SKM-1 treated with dmso at 0.1 percent for 144 hours (cell line): ENCODE data around the gene NTSR1.

Source experiments
- DNase-seq: peaks from one replicate; lab custom pipeline; 2025; ENCODE audit not compliant: unreplicated experiment; lab: John Stamatoyannopoulos, UW

The NTSR1 gene

DNA sequence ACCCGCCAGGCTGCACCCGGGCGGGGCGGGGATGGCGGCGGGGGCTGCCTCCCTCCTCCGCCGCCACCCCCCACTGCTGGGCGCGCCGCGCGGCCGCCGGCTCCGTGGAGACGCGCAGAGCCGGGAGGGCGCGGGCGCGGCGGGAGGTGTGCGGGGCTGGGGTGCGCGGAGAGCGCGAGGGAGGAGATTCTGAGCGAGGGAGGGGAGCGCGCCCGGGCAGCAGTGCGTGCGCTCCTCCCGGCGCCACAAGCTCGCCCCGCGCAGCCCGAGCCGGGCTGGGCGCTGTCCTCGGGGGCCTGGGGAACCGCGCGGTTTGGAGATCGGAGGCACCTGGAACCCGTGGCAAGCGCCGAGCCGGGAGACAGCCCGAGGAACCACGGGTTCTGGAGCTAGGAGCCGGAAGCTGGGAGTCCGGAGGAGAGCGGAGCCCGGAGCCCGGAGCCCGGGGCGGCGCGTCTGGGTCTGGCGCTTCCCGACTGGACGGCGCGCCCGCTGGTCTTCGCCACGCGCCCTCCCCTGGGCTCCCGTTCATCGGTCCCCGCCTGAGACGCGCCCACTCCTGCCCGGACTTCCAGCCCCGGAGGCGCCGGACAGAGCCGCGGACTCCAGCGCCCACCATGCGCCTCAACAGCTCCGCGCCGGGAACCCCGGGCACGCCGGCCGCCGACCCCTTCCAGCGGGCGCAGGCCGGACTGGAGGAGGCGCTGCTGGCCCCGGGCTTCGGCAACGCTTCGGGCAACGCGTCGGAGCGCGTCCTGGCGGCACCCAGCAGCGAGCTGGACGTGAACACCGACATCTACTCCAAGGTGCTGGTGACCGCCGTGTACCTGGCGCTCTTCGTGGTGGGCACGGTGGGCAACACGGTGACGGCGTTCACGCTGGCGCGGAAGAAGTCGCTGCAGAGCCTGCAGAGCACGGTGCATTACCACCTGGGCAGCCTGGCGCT, at the start of gene NTSR1:
TSS of gene NTSR1 (plus strand) at position 246 of the 946 bp plus-strand sequence. CDS start at position 618, 372 bp downstream.
- DNase-seq: no peak

DNA sequence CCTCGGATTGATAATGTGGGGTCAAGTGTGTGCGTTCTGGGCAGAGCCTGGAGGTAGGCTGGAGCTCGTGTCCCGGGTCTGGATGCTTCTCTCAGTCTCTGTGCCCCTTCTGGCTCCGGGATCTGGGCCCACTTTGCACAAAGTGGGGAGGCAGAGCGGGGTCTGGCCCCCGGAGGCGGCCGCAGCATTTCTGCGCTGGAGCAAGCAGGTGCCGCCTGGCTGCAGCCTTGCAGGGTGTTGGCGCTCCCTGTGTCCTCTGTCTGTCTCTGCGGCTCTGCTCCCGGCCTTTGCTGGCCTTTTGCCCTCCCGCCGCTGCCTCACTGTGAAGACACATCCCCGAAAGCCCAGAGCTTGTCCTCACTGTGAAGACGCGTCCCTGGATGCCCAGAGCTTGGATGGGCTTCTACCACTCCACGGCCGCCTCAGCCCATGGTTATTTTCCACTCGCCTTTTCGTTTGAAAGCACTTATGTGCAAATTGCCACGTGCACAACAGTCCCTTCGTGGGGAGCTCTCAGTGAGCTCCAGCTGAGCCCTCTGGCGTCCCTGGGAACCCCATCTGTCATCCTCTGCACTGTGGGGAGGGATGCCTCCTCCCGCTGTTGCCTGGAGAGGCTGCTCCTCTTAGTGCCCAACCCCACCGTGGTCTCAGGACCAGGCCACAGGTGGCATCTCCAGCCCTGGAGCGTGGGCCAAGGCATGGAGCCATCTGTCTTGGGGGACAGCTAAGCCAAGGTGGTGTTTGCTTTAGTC, 49.0 kb upstream of the NTSR1 start:
- no peak for DNase-seq

DNA sequence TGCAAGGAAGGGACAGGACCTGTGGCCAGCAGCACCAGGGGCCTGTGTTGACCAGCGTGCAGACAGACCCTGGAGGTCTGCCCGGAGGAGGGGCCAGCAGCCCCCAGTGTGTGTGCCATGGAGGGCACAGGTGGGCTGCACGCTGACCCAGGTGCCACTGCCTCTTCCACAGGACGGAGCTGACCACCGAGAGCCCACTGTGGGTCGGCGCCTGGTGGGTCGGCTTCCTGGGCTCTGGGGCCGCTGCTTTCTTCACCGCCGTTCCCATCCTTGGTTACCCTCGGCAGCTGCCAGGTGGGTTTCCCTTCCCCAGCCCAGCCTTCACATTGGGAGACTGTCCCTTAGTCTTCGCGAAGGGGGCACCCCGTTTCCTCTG, 48.4 kb upstream of the NTSR1 start:
- no peak for DNase-seq

DNA sequence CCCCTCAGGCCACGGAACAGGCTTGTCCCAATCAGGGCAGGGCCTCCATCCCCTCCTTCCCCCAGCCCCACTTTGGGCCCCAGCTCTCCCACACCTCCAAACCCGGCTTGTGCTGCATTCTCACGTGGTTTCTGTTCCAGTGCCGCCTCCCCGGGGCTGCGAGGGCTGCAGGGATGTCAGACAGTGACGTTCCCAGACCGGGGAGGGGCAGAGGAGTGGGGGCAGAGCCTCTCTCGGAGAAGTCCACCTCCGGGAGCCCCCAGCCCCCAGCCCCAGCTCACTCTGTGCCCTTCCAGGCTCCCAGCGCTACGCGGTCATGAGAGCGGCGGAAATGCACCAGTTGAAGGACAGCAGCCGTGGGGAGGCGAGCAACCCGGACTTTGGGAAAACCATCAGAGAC, 47.9 kb upstream of the NTSR1 start:
- DNase-seq: no peak

DNA sequence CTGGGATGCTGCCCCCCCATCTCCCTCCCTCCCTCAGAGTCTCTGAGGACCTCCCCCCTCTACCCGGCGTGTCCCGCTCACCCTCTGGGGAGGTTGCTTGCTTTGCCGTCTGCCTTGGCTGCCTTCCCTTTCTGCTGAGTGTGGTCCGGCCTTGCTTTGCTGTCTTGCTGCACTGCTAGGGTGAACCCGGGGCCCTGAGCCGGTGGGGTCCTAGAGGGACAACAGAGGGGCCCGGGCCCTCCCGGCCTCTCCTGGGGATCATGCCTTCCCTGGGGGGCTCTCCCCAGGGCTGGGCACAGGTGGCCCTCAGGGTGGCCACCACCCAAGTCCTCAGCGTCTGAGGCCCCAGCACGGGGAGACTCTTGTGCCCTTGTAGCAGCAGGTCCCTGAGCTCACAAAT, 47.0 kb upstream of the NTSR1 start:
- DNase-seq: no peak

DNA sequence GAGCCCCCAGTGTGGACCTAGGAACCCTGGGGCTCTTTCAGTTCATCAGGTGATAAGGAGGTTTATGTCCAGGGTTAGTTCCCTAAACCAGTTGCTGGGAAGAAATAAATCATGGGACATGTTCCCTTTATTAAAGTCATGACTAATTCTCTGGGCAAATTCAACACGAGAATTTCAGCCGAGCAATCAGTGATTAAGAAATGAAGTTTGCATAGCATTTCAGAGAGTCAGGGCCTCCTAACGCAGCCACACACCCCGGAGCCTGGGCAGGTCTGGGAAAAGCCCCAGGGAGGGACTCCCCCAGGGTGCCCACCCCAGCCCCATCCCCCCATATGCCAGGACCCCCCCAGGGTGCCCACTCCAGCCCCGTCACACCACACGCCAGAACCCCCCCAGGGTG, 46.2 kb upstream of the NTSR1 start:
- no peak for DNase-seq

DNA sequence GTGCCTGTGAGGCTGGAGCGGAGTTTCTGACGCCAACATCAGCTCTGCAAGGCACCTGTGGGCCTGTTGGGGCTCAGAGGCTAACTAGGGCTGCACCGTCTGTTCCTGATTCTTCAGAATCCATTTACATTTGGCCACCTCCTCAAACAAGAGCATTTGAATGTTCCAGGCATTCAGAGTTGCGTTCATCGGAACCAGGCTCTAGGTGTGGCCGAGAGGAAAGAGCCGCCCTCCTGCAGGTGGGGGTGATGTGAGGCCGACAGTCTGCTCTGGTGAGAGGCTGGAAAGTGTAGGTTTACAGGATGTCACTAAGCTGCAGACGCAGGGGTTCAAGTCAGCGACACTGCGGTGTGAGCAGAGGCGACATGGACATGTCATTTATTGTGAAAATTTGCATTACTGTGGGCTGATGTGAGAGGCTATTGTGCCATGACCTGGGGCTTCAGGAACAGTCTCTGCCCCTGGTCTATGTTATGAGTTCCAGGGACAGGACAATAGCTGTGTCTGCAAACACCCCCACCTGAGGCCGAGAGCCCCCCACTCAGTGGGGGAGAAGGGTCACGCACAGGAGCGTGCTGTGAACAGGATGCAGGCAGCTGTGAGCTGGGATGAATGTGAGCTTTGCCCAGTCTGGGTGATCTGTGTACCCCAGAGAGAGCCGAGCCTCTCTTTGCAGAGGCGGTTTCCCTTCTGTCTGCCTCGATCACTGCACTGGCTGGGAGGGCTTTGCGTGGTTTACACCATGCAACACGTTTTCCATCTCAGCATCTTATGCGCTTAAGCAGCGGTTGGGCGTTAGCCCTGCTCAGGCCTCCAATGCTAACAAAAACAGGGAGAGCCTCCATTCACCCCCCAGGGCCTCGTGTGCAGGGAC, 45.3 kb upstream of the NTSR1 start:
- DNase-seq: no peak

DNA sequence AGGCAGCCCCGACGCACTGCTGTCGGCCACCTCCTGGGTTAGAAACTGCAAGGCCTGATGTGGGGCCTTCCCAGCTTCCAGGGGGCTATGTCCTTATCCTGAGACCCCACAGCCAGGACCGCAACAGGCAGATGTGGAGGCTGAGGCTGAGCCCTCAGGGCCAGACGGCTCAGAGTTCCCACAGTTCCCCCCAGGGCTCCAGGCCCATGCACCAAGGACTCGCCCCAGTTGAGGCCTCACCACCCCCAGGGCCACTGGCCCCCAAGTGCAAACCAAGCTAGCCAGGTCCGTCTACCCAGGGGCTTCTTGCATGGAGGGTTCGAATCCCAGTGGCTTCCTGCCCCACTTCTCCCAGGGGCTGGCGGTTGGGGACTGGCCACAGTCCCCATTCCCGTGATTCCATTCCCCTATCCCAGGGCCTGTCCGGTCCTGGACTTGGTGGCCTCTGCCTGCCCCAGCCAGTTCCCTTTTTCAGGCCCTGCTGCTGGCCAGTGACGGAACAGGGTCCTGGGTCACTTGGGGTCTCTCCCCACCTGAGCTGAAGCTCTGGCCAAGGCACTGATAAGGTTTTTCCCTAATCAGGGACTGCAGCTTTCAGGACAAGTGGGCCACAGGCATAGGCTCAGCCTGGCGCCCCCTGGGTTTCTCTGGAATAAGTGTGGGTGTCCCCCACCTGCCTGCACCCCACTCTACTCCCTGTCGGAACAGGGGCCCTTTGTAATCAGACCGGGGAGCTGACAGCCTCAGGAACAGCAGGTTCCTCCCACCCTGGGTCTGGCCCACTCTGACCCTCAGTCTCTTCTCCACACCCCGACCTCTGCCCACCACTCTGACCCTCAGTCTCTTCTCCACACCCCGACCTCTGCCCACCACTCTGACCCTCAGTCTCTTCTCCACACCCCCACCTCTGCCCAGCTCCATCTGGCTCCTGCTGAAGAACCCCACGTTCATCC, 44.3 kb upstream of the NTSR1 start:
- no peak for DNase-seq

DNA sequence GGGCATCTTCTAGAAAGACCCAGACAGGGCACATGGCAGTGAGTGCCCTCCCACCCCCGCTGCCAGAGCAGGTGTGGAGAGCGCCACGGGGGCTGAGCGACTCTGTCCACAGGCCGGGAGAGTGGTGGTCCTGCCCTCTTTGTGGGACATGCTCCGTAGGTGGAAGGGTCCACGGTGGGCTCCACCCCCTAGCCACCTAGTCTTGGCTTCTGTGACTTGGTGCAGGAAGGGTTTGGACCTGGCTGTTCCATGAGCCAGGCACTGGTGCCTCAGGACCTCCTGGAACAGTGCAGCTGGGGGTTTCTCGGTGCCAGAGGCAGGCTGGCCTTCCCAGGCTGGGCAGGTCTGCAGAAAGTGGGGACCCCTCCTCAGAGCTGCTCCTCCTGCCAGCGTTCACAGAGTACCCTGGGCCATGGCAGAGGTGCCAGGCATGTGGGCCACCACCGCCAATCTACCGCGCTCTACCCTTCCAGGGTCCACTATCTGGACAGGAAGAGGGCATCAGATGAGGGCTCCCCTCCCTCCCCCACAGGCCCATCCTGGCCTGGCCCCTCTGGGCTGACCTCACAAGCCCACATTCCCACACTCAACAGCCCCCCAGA, 43.4 kb upstream of the NTSR1 start:
- DNase-seq: no peak

DNA sequence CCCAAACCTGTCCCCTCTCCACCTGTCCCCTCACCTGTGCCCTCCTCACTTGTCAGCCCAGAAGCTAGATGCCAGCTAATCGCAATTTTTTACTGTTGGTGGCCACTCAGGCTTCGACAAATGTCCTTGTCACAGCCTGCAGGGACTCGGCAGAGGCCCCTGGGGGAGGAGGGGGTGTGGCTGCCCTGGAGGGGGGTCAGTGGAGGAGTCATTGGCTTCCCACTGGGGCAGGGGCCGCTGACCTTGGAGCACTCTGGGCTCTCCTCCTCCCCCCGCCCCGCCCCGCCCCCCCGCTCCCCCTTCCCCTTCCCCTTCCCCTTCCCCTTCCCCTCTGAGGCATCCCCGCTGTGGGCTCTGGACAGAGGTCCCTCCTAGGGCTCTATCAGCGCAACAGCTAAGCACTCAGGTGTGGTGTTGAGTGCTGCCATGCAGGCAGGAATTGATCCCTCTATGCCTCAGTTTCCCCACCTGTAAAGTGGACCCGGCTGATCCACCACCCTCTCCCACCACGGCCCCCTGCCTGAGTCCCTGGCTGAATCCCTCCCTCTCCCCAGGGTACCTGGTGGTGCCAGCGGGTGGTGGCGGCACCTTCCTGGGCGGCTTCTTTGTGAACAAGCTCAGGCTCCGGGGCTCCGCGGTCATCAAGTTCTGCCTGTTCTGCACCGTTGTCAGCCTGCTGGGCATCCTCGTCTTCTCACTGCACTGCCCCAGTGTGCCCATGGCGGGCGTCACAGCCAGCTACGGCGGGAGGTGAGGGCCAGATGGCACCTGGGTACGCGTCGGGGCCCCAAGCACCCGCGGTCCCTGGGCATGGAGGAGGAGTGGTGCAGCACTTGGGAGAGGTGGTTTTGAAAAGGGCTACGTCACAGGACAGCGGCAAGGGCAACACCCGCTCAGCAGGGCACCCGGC, 42.6 kb upstream of the NTSR1 start:
- no peak for DNase-seq

DNA sequence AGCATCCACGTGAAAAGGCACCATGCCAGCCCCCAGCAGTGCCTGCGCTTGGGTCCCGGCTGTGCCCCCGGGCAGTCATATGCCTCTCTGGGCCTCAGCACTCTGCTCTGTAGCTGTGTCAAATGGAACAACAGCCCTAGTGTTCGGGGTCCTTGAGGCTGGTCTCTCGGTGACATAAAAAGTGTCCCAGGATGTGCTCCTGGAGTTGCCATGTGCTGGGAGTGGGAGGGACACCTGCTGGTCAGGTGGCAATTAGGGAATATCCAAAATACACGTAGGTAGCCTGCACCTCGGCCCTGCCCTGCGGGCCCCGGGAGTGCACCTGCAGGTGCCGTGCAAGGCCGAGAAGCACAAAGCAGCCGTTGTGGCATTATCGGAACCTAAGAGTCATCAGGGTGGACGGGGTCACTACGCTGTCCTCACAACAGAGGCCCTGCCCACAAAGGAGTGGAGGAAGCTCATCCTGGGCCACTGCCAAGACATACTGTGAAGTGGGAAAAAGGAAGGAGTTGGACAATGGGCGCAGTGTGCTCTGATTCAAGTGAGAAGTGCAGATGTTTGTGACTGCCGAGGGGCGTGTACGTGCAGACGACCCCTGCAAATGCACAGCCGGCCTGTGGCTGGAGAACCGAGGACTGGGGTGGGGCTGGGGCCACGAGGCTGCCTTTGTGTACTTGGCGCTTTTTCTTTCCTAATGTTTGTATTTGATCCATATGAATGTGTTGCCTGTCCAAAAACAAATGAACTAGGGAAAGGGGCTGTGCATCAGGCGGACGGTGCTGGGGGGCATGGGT, 41.7 kb upstream of the NTSR1 start:
- no peak for DNase-seq

DNA sequence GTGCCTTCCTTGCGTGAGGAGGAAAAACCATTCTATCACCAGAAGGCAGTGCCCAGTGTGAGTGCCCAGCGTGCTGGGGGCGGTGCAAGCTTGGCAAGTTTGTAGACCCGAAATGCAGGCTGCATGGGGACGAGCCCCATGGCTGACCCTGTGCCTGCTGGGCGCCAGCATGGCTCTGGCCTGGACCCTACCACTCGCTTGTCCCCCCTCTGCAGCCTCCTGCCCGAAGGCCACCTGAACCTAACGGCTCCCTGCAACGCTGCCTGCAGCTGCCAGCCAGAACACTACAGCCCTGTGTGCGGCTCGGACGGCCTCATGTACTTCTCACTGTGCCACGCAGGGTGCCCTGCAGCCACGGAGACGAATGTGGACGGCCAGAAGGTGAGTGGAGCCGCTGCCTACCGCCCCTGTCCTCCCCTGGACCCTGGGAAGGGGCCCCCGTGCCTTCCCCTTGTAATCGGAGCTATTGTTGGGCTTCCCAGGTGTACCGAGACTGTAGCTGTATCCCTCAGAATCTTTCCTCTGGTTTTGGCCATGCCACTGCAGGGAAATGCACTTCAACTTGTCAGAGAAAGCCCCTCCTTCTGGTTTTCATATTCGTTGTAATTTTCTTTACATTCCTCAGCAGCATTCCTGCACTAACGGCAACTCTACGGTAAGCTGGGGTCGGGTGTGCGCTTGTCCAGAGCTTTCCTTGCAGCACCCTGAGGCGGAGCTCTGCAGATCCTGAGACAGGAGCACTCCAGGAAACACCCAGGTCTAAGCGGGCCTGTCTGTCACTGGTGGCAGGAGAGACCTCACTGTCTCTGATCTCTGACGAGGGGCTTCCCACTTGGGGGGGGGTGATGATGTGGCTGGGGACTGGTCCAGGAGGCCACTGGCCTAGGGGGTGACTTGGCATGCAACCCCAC, 40.9 kb upstream of the NTSR1 start:
- no peak for DNase-seq

DNA sequence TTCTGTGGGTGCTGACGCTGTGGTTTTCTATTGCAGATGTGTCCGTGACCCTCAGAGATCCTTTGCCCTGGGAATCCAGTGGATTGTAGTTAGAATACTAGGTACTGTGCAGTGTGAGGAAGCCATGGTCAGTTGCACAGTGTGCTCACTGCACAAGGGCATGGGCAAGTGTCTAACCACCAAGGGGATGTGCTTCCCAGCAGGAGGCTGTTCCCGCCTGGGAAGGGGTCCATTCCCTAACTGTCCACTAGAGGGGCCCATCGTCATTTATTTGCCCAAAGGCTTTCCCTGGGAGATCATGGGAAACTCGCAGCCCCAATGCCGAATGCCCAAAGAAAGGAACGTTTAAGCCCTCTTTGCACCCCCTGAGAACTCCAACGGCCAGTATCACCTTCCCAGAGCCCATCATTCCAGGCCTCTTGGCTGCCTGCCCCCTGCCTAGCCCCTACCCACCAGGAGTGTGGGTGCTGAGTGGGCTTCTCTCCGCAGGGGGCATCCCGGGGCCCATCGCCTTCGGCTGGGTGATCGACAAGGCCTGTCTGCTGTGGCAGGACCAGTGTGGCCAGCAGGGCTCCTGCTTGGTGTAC, 40.1 kb upstream of the NTSR1 start:
- peak; percentile 43 for DNase-seq

DNA sequence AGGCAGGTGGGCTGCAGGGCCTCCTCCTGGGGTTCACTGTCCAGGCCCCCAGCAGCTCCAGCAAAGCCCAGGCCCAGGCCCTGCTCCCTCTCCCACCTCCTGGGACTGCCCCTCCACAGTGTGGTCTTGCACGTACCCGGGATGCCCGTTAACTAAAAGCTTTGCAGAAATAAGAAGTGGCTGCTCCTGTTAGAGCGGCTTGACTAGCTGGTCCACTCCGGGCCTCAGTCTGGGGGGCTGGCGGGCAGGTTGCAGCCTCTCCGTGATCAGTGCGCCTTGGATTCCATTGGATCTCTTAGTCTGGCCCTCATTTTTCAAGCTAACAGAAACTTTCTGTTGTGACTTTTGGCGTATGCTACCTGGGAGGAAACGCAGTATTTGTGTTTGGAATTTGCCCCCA, 39.4 kb upstream of the NTSR1 start:
- DNase-seq: no peak

DNA sequence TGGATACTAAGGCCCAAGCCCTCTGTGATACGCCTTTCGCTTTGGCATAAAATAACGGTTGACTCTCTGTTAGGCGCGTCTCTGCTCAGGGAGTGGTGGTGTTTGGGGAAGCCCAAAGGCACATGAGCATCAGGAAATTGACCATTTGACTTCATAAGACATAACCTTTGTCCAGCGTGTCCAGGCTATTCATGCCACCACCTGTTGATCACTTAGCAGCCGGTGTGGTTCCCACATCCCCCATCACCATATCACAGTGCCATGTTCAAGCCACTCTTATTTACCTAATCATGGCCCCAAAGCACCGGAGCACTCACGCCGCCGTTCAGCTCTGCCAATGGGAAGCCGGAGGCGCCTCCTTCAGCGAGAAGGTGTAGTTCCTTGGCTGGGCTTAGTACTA, 38.5 kb upstream of the NTSR1 start:
- DNase-seq: no peak

DNA sequence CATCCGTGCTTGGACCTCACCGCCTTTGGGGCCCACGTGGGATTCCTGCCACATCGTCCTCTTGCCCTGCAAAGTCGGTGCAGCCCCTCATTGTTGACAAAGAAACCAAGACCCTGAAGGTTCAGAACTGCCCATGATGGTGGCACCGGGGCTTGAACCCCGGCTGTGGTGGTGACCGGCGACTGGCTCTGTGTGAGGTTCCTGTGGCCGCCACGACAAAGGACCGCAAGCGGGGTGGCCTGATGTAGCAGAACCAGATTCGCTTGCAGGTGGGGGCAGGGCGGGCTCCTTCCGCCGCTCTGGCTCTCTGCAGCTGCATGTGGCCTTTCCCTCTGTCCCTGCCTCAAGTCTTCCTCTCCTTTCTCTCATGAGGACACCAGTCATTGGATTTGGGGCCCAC, 37.6 kb upstream of the NTSR1 start:
- no peak for DNase-seq

DNA sequence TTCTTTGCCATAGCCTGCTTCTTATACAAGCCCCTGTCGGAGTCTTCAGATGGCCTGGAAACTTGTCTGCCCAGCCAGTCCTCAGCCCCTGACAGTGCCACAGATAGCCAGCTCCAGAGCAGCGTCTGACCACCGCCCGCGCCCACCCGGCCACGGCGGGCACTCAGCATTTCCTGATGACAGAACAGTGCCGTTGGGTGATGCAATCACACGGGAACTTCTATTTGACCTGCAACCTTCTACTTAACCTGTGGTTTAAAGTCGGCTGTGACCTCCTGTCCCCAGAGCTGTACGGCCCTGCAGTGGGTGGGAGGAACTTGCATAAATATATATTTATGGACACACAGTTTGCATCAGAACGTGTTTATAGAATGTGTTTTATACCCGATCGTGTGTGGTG, 36.9 kb upstream of the NTSR1 start:
- peak; percentile 69 for DNase-seq
